Prostate gland (tissue), 2 donors: ENCODE results near the gene ABCA13. TPM values are rescaled to one million over a fixed set of nuclear protein-coding genes. Genes with fewer than 3 reads are reported as not detected.

Source experiments
- DNase-seq: peaks from one replicate; pipeline ENCODE4 v3.0.0-alpha.2; 2019; ENCODE audit warnings: low spot score
- H3K27ac ChIP-seq, 2 donors: fragments of 200-600 bp; sonication (generic); 2 replicates each; pipeline ENCODE4 v1.5.1; 2017 to 2019
- H3K27me3 ChIP-seq: fragments of 200-600 bp; sonication (generic); replicated peaks from 2 replicates; pipeline ENCODE4 v1.5.1; 2019; ENCODE audit not compliant: insufficient read depth
- H3K36me3 ChIP-seq, 2 donors: fragments of 200-600 bp; sonication (generic); 1 replicate in 1 of 2; 2 replicates in 1 of 2; pipeline versions ENCODE4 v1.5.1 to v1.8.1; 2017 to 2019
- H3K4me1 ChIP-seq: fragments of 200-600 bp; sonication (generic); replicated peaks from 2 replicates; pipeline ENCODE4 v1.5.1; 2019
- H3K4me3 ChIP-seq, 2 donors: fragments of 200-600 bp; sonication (generic); 2 replicates each; pipeline ENCODE4 v1.5.1; 2017 to 2019
- H3K9me3 ChIP-seq: fragments of 200-600 bp; sonication (generic); 2 replicates; pipeline ENCODE4 v1.5.1; 2017
- POLR2A ChIP-seq: fragments of 450-650 bp; IDR thresholded peaks from one replicate; pipeline ENCODE4 v1.6.1; 2016; ENCODE audit warnings: antibody characterized with exemption, mild to moderate bottlenecking
- POLR2AphosphoS5 ChIP-seq: sonication (generic); formaldehyde crosslinking; IDR thresholded peaks from one replicate; pipeline ENCODE4 v1.6.1; 2017; ENCODE audit warnings: antibody characterized with exemption
- whole genome bisulfite sequencing: methylation state at CpG from one replicate; pipeline ENCODE4 v1.1.5; 2018; 5-methylcytosine and 5-hydroxymethylcytosine counted together
- intact Hi-C: fragments of 100-400 bp; cut with DNase I; formaldehyde crosslinking; loops from one replicate; pipeline ENCODE4 v1.14.2; 2022
- total RNA-seq, 2 donors: library from RNA; depleted of rRNA; stranded (reverse); fragments of >200 nt; gene quantifications; one replicate each; pipeline ENCODE4 v1.1.0, GENCODE V29; 2016
- TF ChIP-seq, protein P1 (sequence below), 4 experiments: fragments of 200-600 bp in 2 of 4; fragments of 450-650 bp in 2 of 4; sonication (generic) in 2 of 4; IDR thresholded peaks; 1 replicate in 3 of 4; 2 replicates in 1 of 4; pipeline ENCODE4 v1.5.1; 2016 to 2019; ENCODE audit warnings: antibody characterized with exemption in 4 of 4, mild to moderate bottlenecking in 2 of 4, moderate library complexity in 2 of 4

ABCA13 gene
- total RNA-seq, 2 donors from 2014 or later, result 0.14 to 3.5 TPM

DNA sequence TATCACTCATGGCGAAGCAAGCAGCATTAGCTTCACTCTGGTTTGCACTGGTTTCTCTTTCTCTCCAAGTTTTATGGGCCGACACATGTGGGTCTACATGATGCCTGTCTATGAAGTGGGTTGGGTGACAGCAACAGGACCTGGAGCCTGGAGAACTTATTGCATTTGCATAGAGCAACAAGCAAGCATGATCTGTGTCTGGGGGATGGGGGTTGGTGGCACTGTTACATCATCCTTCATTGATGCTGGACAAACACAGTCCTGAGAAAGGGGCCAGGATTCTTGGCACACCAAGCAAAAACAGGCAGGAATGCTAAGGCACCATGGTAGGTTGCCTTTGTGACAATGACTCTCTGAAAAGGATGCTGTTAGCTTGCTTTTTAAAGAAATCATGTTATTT lies 486.9 kb downstream of the ABCA13 start:
- DNase-seq, result no peak
- Histone ChIP-seq H3K36me3 (no peaks in the 10 kb centered on the region), H3K4me3 (no peak overlapping the region), H3K9me3 (no peaks in the 10 kb centered on the region), H3K4me1 (no peaks in the 10 kb centered on the region), H3K27me3 (peaks cover 2% of the 10 kb centered on the region), H3K27ac (no peak overlapping the region)
- TF ChIP-seq POLR2AphosphoS5 (no peak), POLR2A (no peak)
- TF ChIP-seq, protein P1, sequence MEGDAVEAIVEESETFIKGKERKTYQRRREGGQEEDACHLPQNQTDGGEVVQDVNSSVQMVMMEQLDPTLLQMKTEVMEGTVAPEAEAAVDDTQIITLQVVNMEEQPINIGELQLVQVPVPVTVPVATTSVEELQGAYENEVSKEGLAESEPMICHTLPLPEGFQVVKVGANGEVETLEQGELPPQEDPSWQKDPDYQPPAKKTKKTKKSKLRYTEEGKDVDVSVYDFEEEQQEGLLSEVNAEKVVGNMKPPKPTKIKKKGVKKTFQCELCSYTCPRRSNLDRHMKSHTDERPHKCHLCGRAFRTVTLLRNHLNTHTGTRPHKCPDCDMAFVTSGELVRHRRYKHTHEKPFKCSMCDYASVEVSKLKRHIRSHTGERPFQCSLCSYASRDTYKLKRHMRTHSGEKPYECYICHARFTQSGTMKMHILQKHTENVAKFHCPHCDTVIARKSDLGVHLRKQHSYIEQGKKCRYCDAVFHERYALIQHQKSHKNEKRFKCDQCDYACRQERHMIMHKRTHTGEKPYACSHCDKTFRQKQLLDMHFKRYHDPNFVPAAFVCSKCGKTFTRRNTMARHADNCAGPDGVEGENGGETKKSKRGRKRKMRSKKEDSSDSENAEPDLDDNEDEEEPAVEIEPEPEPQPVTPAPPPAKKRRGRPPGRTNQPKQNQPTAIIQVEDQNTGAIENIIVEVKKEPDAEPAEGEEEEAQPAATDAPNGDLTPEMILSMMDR (IDR thresholded peaks at IDR 0.05), result no peak
- 91% methylated on average over 2 of the region's 2 CpGs for WGBS
- intact Hi-C loops, result no loop called here

DNA sequence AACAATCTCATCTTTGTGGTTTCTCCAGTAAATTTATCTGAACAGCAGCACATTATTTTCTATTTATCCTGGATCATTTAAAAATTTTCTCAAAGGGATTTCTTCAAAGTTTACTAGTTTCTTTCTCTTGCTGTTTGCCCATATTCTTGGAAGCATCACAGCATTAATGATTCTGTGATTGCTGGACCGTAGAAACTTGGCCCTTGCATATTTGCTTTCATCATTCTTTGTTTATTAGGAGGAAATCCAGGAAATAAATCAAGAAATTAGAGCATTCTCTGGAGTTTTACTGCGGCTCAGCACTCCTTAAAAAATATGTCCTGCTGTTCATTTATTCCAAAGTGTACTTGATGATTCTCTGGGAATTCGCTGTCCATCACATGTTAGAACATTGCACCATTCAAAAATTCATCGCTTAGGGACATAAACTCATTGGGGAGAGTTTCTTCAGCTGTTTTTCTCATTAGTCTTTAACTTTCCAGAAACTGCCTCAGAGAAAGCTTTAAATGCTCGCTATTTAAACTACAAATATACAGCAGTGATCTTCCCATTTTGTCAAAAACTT lies 489.1 kb downstream of the ABCA13 start:
- Histone ChIP-seq H3K4me3 (no peak overlapping the region), H3K27ac (no peak overlapping the region), H3K4me1 (no peaks in the 10 kb centered on the region), H3K9me3 (no peaks in the 10 kb centered on the region), H3K27me3 (peaks cover 2% of the 10 kb centered on the region), H3K36me3 (no peaks in the 10 kb centered on the region)
- DNase-seq, result no peak
- TF ChIP-seq, protein P1 (IDR thresholded peaks at IDR 0.05), result no peak
- TF ChIP-seq POLR2A, result no peak
- no peak for TF ChIP-seq POLR2AphosphoS5
- 45% methylated on average over 5 of the region's 5 CpGs for WGBS
- intact Hi-C loops, result no loop called here

DNA sequence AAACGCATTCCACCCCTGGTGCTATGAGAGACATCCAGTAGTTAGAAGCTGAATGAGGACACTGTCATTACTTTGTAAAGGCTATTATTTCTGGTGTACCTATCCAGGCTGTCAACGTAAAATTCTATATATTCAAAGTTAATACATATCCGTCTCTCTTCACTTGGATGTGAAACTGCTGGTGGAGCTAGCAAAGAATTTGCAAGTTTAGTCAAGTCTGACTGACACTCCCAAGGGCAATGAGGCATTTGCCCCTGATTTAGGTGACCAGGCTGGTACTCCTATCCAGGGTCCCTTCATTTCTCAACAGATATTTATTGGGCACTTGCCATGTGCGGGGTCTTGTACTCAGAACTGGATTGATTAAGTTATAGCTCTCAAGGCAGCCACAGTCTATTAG lies 493.0 kb downstream of the ABCA13 start:
- TF ChIP-seq POLR2A, result no peak
- TF ChIP-seq, protein P1 (IDR thresholded peaks at IDR 0.05), result no peak
- TF ChIP-seq POLR2AphosphoS5, result no peak
- intact Hi-C loops, result no loop called here
- no peaks in the 10 kb centered on the region for H3K36me3 ChIP-seq
- 64% methylated on average over 4 of the region's 4 CpGs for WGBS
- H3K4me3 ChIP-seq, result no peak overlapping the region
- H3K4me1 ChIP-seq, result no peaks in the 10 kb centered on the region
- H3K27me3 ChIP-seq, result no peaks in the 10 kb centered on the region
- H3K9me3 ChIP-seq, result no peaks in the 10 kb centered on the region
- DNase-seq, result no peak
- H3K27ac ChIP-seq, result no peak overlapping the region

DNA sequence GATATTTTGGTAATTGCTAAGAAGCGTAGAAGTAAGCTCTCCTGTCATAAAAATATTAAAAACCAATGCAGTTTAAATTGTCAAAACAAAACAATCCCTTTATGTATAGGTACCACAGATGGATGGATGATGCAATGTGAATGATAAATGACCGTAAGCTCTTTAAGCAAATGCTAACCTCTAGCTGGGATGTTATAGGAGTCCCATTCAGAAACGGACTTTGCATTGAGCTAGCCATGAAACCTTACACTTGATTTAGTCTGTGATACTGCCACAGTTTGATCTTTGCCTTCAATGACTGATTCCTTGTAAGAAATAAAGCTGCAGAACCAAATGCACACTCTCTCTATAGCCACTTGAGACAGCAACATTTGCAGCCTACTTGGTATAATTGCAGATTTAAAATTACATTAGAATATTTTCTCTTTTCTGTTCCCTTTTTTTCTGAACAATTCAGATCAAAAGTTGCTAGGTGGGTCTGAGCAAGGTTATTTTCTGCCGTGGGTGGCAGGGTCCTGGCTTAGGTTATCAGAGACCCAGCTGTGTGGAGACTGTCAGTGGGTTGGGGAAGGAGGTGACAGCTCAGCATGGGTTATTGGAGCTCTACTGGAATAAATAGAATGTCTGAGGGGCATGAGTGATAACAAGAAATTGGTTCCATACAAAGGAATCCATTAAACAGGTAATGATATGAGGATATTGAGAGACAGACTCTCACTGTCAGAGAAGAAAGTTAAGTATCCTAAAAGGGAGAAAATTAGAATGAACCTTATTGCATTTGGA lies 494.3 kb downstream of the ABCA13 start:
- Histone ChIP-seq H3K27me3 (no peaks in the 10 kb centered on the region), H3K4me1 (no peaks in the 10 kb centered on the region), H3K36me3 (no peaks in the 10 kb centered on the region), H3K4me3 (no peak overlapping the region), H3K9me3 (no peaks in the 10 kb centered on the region), H3K27ac (no peak overlapping the region)
- TF ChIP-seq, protein P1 (IDR thresholded peaks at IDR 0.05), result no peak
- no peak for TF ChIP-seq POLR2A
- no peak for TF ChIP-seq POLR2AphosphoS5
- intact Hi-C loops, result no loop called here
- DNase-seq, result no peak
- 68% methylated on average over 4 of the region's 4 CpGs for WGBS

DNA sequence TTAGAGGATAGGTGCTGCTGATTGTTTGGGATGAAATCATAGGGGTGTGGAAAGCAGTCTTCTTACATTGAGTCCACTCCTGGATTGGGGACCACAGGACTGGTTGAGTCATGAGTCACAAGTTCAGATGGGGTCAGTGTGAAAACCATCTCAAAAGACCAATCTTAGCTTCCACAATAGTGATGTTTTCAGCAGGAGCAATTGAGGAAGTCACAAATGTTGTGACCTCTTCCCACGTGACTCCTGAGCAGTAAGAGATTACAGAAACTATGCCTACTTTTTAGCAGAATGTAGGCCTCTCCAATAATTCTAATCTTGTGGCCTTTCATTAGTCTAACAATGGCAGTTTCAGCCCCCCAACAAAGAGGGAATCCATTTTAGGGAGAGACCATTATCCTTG lies 496.1 kb downstream of the ABCA13 start:
- TF ChIP-seq POLR2AphosphoS5 (no peak), POLR2A (no peak)
- TF ChIP-seq, protein P1 (IDR thresholded peaks at IDR 0.05), result no peak
- no peaks in the 10 kb centered on the region for H3K27me3 ChIP-seq
- DNase-seq, result no peak
- intact Hi-C loops, result no loop called here
- H3K9me3 ChIP-seq, result no peaks in the 10 kb centered on the region
- no peak overlapping the region for H3K27ac ChIP-seq
- no peaks in the 10 kb centered on the region for H3K36me3 ChIP-seq
- H3K4me3 ChIP-seq, result no peak overlapping the region
- no peaks in the 10 kb centered on the region for H3K4me1 ChIP-seq
- 85% methylated on average over 1 of the region's 1 CpG for whole genome bisulfite sequencing
